HEK293 (cell line): Measurements from ENCODE around the gene ETV3.

ENCODE experiments used
- CTCF ChIA-PET: fragments of 350-600 bp; formaldehyde crosslinking; extraction: SDS; loops from one replicate; lab custom pipeline; 2021; ENCODE audit warnings: antibody characterized with exemption; lab: Yijun Ruan, JAX
- POLR2A ChIA-PET: fragments of 300-600 bp; formaldehyde crosslinking; extraction: SDS; loops from one replicate; lab custom pipeline; 2020; ENCODE audit warnings: antibody characterized with exemption, inconsistent platforms; lab: Yijun Ruan, JAX
- H3K27ac ChIP-seq: fragments of 200-500 bp; sonication (Bioruptor generic); 2 replicates; pipeline ENCODE4 v1.5.1; 2014; ENCODE audit warnings: low read depth, low read length, control low read depth, inconsistent platforms; ENCODE audit errors: extremely low read depth
- H3K36me3 ChIP-seq, 2 experiments: fragments of 200-500 bp in 1 of 2; sonication (Bioruptor generic) in 1 of 2; 1 replicate in 1 of 2; 2 replicates in 1 of 2; pipeline ENCODE4 v1.5.1; 2014 to 2017; ENCODE audit warnings: inconsistent platforms in 2 of 2, low read length in 2 of 2; ENCODE audit not compliant: control insufficient read depth in 2 of 2, insufficient read depth in 1 of 2
- H3K4me1 ChIP-seq: fragments of 200-500 bp; sonication (Bioruptor generic); 2 replicates; pipeline ENCODE4 v1.5.1; 2014; ENCODE audit warnings: mild to moderate bottlenecking, low read length, inconsistent platforms; ENCODE audit not compliant: control insufficient read depth, insufficient read depth
- H3K4me3 ChIP-seq: 2 replicates; pipeline ENCODE4 v1.5.1; 2011; ENCODE audit warnings: low read depth, mild to moderate bottlenecking, control low read depth, low read length, moderate library complexity
- H3K9me3 ChIP-seq: fragments of 200-500 bp; sonication (Bioruptor generic); 2 replicates; pipeline ENCODE4 v1.5.1; 2014; ENCODE audit warnings: low read depth, low read length, inconsistent platforms; ENCODE audit not compliant: control insufficient read depth, insufficient read depth
- GLIS1 ChIP-seq: fragments of 450-650 bp; formaldehyde crosslinking; IDR thresholded peaks from 2 replicates; pipeline ENCODE4 v1.5.1; 2016; ENCODE audit warnings: missing biosample characterization, missing genetic modification characterization
- KLF7 ChIP-seq: fragments of 450-650 bp; formaldehyde crosslinking; IDR thresholded peaks from 2 replicates; pipeline ENCODE4 v1.5.1; 2016; ENCODE audit warnings: missing biosample characterization, missing genetic modification characterization, borderline replicate concordance
- PRDM1 ChIP-seq: fragments of 450-650 bp; formaldehyde crosslinking; IDR thresholded peaks from 2 replicates; pipeline ENCODE4; 2016; ENCODE audit warnings: missing biosample characterization, missing genetic modification characterization
- REPIN1 ChIP-seq: fragments of 450-650 bp; formaldehyde crosslinking; IDR thresholded peaks from 2 replicates; pipeline ENCODE4 v1.5.1; 2017; ENCODE audit warnings: missing biosample characterization, missing genetic modification characterization, low read depth
- SP2 ChIP-seq: fragments of 450-650 bp; formaldehyde crosslinking; IDR thresholded peaks from 2 replicates; pipeline ENCODE4 v1.5.1; 2016; ENCODE audit warnings: missing biosample characterization, missing genetic modification characterization
- TRIM28 ChIP-seq: IDR thresholded peaks from 2 replicates; pipeline ENCODE4 v1.6.1; 2011; ENCODE audit warnings: low read length, control low read depth, borderline replicate concordance
- WT1 ChIP-seq: fragments of 450-650 bp; formaldehyde crosslinking; IDR thresholded peaks from 2 replicates; pipeline ENCODE4 v1.5.1; 2016; ENCODE audit warnings: missing biosample characterization, missing genetic modification characterization
- ZBTB20 ChIP-seq: fragments of 450-650 bp; formaldehyde crosslinking; IDR thresholded peaks from 2 replicates; pipeline ENCODE4 v1.5.1; 2016; ENCODE audit warnings: missing biosample characterization, missing genetic modification characterization
- ZBTB48 ChIP-seq: fragments of 450-650 bp; formaldehyde crosslinking; IDR thresholded peaks from 2 replicates; pipeline ENCODE4 v1.5.1; 2016; ENCODE audit warnings: missing biosample characterization, missing genetic modification characterization
- ZFHX2 ChIP-seq: fragments of 450-650 bp; formaldehyde crosslinking; conservative IDR thresholded peaks from 2 replicates; pipeline ENCODE4 v1.5.1; 2016; ENCODE audit warnings: missing biosample characterization, missing genetic modification characterization
- ZIC2 ChIP-seq: fragments of 450-650 bp; formaldehyde crosslinking; IDR thresholded peaks from 2 replicates; pipeline ENCODE4 v1.5.1; 2016; ENCODE audit warnings: missing biosample characterization, missing genetic modification characterization
- ZNF274 ChIP-seq, 2 experiments: fragments of 200-500 bp in 1 of 2; fragments of 450-650 bp in 1 of 2; sonication (Bioruptor generic) in 1 of 2; formaldehyde crosslinking in 1 of 2; IDR thresholded peaks; 2 replicates each; pipeline versions ENCODE4 v1.5.1 to v1.6.1; 2014 to 2016; ENCODE audit warnings: borderline replicate concordance in 1 of 2, inconsistent platforms in 1 of 2, low read length in 1 of 2, missing biosample characterization in 1 of 2, missing genetic modification characterization in 1 of 2
- ZNF292 ChIP-seq: fragments of 450-650 bp; formaldehyde crosslinking; IDR thresholded peaks from 2 replicates; pipeline ENCODE4 v1.5.1; 2016; ENCODE audit warnings: low read depth, missing biosample characterization, missing genetic modification characterization, borderline replicate concordance
- ZNF341 ChIP-seq: fragments of 450-650 bp; formaldehyde crosslinking; IDR thresholded peaks from 2 replicates; pipeline ENCODE4; 2016; ENCODE audit warnings: low read depth, missing biosample characterization, missing genetic modification characterization
- ZNF394 ChIP-seq: fragments of 450-650 bp; formaldehyde crosslinking; IDR thresholded peaks from 2 replicates; pipeline ENCODE4 v1.5.1; 2016; ENCODE audit warnings: missing biosample characterization, missing genetic modification characterization, mild to moderate bottlenecking, moderate library complexity, borderline replicate concordance
- ZNF398 ChIP-seq: fragments of 450-650 bp; formaldehyde crosslinking; IDR thresholded peaks from 2 replicates; pipeline ENCODE4 v1.5.1; 2017; ENCODE audit warnings: missing biosample characterization, missing genetic modification characterization
- ZNF558 ChIP-seq: fragments of 450-650 bp; formaldehyde crosslinking; IDR thresholded peaks from 2 replicates; pipeline ENCODE4 v1.5.1; 2016; ENCODE audit warnings: missing biosample characterization, missing genetic modification characterization
- ZNF660 ChIP-seq: fragments of 450-650 bp; IDR thresholded peaks from 2 replicates; pipeline ENCODE4 v1.5.1; 2018; ENCODE audit warnings: missing biosample characterization, mild to moderate bottlenecking, missing genetic modification characterization
- ZSCAN4 ChIP-seq: fragments of 450-650 bp; formaldehyde crosslinking; IDR thresholded peaks from 2 replicates; pipeline ENCODE4 v1.5.1; 2017; ENCODE audit warnings: missing biosample characterization, missing genetic modification characterization
- TF ChIP-seq, protein P1 (sequence below): fragments of 450-650 bp; formaldehyde crosslinking; IDR thresholded peaks from 2 replicates; pipeline ENCODE4 v1.5.1; 2016; ENCODE audit warnings: missing biosample characterization, missing genetic modification characterization
- TF ChIP-seq, protein P2 (sequence below): fragments of 450-650 bp; formaldehyde crosslinking; conservative IDR thresholded peaks from 2 replicates; pipeline ENCODE4 v1.5.1; 2016; ENCODE audit warnings: low read depth, missing biosample characterization, missing genetic modification characterization

ETV3 gene

GRCh38 chr1:157139052-157139715 is 989 bp upstream of the ETV3 start:
- 0 out of 2 replicates have a peak, but pooled peaks have one; percentile 54 for TF ChIP-seq PRDM1 (tag by site-specific recombination)
- TF ChIP-seq ZNF292 (tag by site-specific recombination), result no peak
- POLR2A ChIA-PET, result interaction anchor here (1.4 kb wide), 1 partner anchor 17 kb away, joined by 3 read pairs; no protein-coding TSS in a partner anchor
- Histone ChIP-seq H3K4me1 (peaks cover 6% of the 10 kb centered on the region), H3K4me3 (peak overlapping the region; percentile 71), H3K9me3 (no peaks in the 10 kb centered on the region), H3K27ac (peak overlapping the region; percentile 89), H3K36me3 (peaks cover 8 to 20% of the 10 kb centered on the region in 2 experiments; a peak in 2 of 3 replicates)
- CTCF ChIA-PET, result interaction anchor here (0.6 to 4.9 kb wide), 4 partner anchors 17 to 345 kb away, joined by 3 to 50 read pairs (median 6); no protein-coding TSS in a partner anchor

- CTCF ChIA-PET, result interaction anchor here (1.1 to 1.3 kb wide), 3 partner anchors 18 to 63 kb away, joined by 5 to 6 read pairs (median 5); no protein-coding TSS in a partner anchor
- Histone ChIP-seq H3K36me3 (peaks cover 16 to 36% of the 10 kb centered on the region in 2 experiments; a peak in 2 of 3 replicates), H3K4me1 (peaks cover 6% of the 10 kb centered on the region), H3K9me3 (no peaks in the 10 kb centered on the region), H3K4me3 (peak overlapping the region; percentile 71), H3K27ac (peak overlapping the region; percentile 89)
- POLR2A ChIA-PET, result interaction anchor here (0.8 kb wide), 1 partner anchor 15 kb away, joined by 3 read pairs; no protein-coding TSS in a partner anchor
- TF ChIP-seq ZBTB20 (0 out of 2 replicates have a peak, but pooled peaks have one; percentile 41), ZIC2 (tag by site-specific recombination) (0 out of 2 replicates have a peak, but pooled peaks have one; percentile 7), KLF7 (tag by site-specific recombination) (no peak), TRIM28 (no peak), ZSCAN4 (peak; percentile 90), REPIN1 (tag by site-specific recombination) (no peak), ZNF394 (tag by site-specific recombination) (0 out of 2 replicates have a peak, but pooled peaks have one; percentile 15), ZNF660 (tag by site-specific recombination) (no peak), ZNF341 (peak; percentile 94), GLIS1 (tag by site-specific recombination) (peak; percentile 52), WT1 (tag by site-specific recombination) (no peak), ZNF398 (tag by site-specific recombination) (peak; percentile 38; the same call in 1 of the 2 replicates), ZBTB48 (tag by site-specific recombination) (0 out of 2 replicates have a peak, but pooled peaks have one; percentile 2), SP2 (no peak), ZNF558 (no peak), ZFHX2 (tag by site-specific recombination) (no peak), ZNF274 (IDR thresholded peaks at IDR 0.05; ENCODE audit: low read length) (no peak), ZNF274 (tag by site-specific recombination; IDR thresholded peaks at IDR 0.05; ENCODE audit: borderline replicate concordance) (no peak), ZNF292 (tag by site-specific recombination) (no peak)
- TF ChIP-seq, protein P1, sequence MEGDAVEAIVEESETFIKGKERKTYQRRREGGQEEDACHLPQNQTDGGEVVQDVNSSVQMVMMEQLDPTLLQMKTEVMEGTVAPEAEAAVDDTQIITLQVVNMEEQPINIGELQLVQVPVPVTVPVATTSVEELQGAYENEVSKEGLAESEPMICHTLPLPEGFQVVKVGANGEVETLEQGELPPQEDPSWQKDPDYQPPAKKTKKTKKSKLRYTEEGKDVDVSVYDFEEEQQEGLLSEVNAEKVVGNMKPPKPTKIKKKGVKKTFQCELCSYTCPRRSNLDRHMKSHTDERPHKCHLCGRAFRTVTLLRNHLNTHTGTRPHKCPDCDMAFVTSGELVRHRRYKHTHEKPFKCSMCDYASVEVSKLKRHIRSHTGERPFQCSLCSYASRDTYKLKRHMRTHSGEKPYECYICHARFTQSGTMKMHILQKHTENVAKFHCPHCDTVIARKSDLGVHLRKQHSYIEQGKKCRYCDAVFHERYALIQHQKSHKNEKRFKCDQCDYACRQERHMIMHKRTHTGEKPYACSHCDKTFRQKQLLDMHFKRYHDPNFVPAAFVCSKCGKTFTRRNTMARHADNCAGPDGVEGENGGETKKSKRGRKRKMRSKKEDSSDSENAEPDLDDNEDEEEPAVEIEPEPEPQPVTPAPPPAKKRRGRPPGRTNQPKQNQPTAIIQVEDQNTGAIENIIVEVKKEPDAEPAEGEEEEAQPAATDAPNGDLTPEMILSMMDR (tag by site-specific recombination), result peak; percentile 27; the same call in 1 of the 2 replicates
- TF ChIP-seq, protein P2, sequence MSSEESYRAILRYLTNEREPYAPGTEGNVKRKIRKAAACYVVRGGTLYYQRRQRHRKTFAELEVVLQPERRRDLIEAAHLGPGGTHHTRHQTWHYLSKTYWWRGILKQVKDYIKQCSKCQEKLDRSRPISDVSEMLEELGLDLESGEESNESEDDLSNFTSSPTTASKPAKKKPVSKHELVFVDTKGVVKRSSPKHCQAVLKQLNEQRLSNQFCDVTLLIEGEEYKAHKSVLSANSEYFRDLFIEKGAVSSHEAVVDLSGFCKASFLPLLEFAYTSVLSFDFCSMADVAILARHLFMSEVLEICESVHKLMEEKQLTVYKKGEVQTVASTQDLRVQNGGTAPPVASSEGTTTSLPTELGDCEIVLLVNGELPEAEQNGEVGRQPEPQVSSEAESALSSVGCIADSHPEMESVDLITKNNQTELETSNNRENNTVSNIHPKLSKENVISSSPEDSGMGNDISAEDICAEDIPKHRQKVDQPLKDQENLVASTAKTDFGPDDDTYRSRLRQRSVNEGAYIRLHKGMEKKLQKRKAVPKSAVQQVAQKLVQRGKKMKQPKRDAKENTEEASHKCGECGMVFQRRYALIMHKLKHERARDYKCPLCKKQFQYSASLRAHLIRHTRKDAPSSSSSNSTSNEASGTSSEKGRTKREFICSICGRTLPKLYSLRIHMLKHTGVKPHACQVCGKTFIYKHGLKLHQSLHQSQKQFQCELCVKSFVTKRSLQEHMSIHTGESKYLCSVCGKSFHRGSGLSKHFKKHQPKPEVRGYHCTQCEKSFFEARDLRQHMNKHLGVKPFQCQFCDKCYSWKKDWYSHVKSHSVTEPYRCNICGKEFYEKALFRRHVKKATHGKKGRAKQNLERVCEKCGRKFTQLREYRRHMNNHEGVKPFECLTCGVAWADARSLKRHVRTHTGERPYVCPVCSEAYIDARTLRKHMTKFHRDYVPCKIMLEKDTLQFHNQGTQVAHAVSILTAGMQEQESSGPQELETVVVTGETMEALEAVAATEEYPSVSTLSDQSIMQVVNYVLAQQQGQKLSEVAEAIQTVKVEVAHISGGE (tag by site-specific recombination), result peak; percentile 24; the same call in 1 of the 2 replicates
Observed at GRCh38 chr1:157137408-157138219, 581 bp downstream of the ETV3 start.
